ENCODE data around the gene MYO9A. TPM values are rescaled to one million over a fixed set of nuclear protein-coding genes. Genes with fewer than 3 reads are reported as not detected.
"Not testable (repeated sequence)": the region's sequence is repeated elsewhere in the genome, so short reads cannot be mapped to it uniquely, and the experiment has no call there.

MYO9A gene
- total RNA-seq, 1 experiment from 2014 or later = 21.4 TPM

DNA sequence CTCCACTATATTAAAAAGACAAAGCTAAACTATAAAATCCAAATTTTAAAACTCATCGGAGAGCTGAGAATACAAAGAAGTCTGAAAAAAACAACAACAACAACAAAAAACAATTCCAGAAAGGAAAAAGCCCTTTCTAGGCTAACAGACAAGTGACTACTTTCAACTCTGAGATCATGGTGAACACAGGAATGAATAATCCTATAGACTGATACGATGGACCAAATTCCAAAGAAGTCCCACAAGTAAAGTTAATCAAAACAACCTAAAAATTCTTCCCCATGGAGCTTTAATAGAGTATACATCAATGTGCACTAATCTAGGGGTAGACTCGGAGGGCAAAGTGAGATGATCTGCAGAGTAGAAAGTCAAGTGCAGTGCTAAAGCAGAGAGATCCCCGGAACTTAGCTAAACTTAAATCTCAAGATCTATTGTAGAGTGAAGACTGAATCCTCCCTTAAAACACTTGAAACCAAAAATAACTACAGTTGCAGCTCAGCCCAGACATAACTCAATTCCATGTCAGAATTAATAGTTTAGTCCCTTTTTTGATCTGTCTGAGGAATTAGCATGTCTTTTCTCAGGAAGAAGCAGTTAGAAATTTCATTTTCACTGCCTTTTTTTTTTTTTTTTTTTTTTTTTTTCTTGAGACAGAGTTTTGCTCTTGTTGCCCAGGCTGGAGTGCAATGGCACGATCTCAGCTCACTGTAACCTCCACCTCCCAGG lies 43.5 kb downstream of the MYO9A start:
- H3K9me3 ChIP-seq (ENCODE audit: control insufficient read depth, low read depth, low read length) = no peaks in the 10 kb centered on the region
- Mint-ChIP-seq H3K27ac (no peak overlapping the region), H3K27me3 (ENCODE audit: low read depth) (no peaks in the 10 kb centered on the region), H3K4me3 (no peak overlapping the region), H3K9me3 (no peaks in the 10 kb centered on the region), H3K4me1 (no peaks in the 10 kb centered on the region), H3K36me3 (ENCODE audit: insufficient read depth in 1 of 3, low read depth in 3 of 3) (no peaks in the 10 kb centered on the region)
- H2BK20ac ChIP-seq (ENCODE audit: low read depth, low read length, poor library complexity, severe bottlenecking) = no peak overlapping the region
- H2BK15ac ChIP-seq (ENCODE audit: low read depth, low read length) = no peak overlapping the region
- H3K56ac ChIP-seq (ENCODE audit: insufficient read length, low read depth, low read length) = no peak overlapping the region
- H2BK5ac ChIP-seq (ENCODE audit: insufficient read length, low read length) = no peak overlapping the region
- no peak overlapping the region for H4K91ac ChIP-seq (ENCODE audit: insufficient read length, low read depth, low read length)
- no peak overlapping the region for H3K4ac ChIP-seq (ENCODE audit: low read depth, low read length)
- no peaks in the 10 kb centered on the region for H3K79me1 ChIP-seq (ENCODE audit: insufficient read depth, low read depth, low read length, poor library complexity, severe bottlenecking)
- no peaks in the 10 kb centered on the region for H4K20me1 ChIP-seq (ENCODE audit: control insufficient read depth, insufficient read depth, insufficient read length)
- H4K5ac ChIP-seq (ENCODE audit: insufficient read length, low read depth, low read length) = no peak overlapping the region
- DNase-seq = no peak
- H2BK12ac ChIP-seq (ENCODE audit: insufficient read length, low read depth, low read length) = no peak overlapping the region
- H3K23ac ChIP-seq (ENCODE audit: insufficient read length, low read depth, low read length) = no peak overlapping the region
- no peaks in the 10 kb centered on the region for H3K4me1 ChIP-seq (ENCODE audit: insufficient read depth, low read length)
- H4K8ac ChIP-seq (replicated peaks; ENCODE audit: insufficient read length, low read depth, low read length) = no peak overlapping the region
- H2BK120ac ChIP-seq (ENCODE audit: low read depth, low read length, poor library complexity, severe bottlenecking) = no peak overlapping the region
- H2AK5ac ChIP-seq (ENCODE audit: insufficient read length, low read length) = no peak overlapping the region
- H3K9ac ChIP-seq (ENCODE audit: extremely low read depth, insufficient read length, low read length) = no peak overlapping the region
- H3K79me2 ChIP-seq (ENCODE audit: insufficient read depth, low read length) = no peaks in the 10 kb centered on the region
- H3K23me2 ChIP-seq (ENCODE audit: insufficient read length, low read depth, low read length, poor library complexity, severe bottlenecking) = no peaks in the 10 kb centered on the region
- no peak overlapping the region for H2AFZ ChIP-seq (ENCODE audit: low read length)
- H3T11ph ChIP-seq (ENCODE audit: low read length) = no peak overlapping the region
- TF ChIP-seq, protein P1, sequence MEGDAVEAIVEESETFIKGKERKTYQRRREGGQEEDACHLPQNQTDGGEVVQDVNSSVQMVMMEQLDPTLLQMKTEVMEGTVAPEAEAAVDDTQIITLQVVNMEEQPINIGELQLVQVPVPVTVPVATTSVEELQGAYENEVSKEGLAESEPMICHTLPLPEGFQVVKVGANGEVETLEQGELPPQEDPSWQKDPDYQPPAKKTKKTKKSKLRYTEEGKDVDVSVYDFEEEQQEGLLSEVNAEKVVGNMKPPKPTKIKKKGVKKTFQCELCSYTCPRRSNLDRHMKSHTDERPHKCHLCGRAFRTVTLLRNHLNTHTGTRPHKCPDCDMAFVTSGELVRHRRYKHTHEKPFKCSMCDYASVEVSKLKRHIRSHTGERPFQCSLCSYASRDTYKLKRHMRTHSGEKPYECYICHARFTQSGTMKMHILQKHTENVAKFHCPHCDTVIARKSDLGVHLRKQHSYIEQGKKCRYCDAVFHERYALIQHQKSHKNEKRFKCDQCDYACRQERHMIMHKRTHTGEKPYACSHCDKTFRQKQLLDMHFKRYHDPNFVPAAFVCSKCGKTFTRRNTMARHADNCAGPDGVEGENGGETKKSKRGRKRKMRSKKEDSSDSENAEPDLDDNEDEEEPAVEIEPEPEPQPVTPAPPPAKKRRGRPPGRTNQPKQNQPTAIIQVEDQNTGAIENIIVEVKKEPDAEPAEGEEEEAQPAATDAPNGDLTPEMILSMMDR (conservative IDR thresholded peaks at IDR 0.05) = no peak
- no peak overlapping the region for H3K4me2 ChIP-seq (ENCODE audit: insufficient read depth, insufficient read length, low read length)
- no peak overlapping the region for H3K27ac ChIP-seq (ENCODE audit: insufficient read length, low read depth, low read length)
- no CpG with 5 or more reads among the region's 5 CpGs for whole genome bisulfite sequencing (ENCODE audit: extremely low coverage, insufficient read length, low lambda C conversion rate)
- no peak overlapping the region for H3K14ac ChIP-seq (ENCODE audit: insufficient read depth, low read length)
- H3K27me3 ChIP-seq (ENCODE audit: insufficient read depth, low read length) = no peaks in the 10 kb centered on the region
- no peak overlapping the region for H3K18ac ChIP-seq (ENCODE audit: insufficient read length, low read depth, low read length)

GRCh38 chr15:72071448-72071825 lies 46.5 kb downstream of the MYO9A start:
- H3K27ac Mint-ChIP-seq; H2BK120ac ChIP-seq (ENCODE audit: low read depth, low read length, poor library complexity, severe bottlenecking); H3K79me2 ChIP-seq (ENCODE audit: insufficient read depth, low read length): not testable (repeated sequence)

More at GRCh38 chr15:72071448-72071825, 46.5 kb downstream of the MYO9A start:
- not testable (repeated sequence) for H3K27me3 Mint-ChIP-seq (ENCODE audit: low read depth); H3K9ac ChIP-seq (ENCODE audit: extremely low read depth, insufficient read length, low read length); H3K79me1 ChIP-seq (ENCODE audit: insufficient read depth, low read depth, low read length, poor library complexity, severe bottlenecking); H4K20me1 ChIP-seq (ENCODE audit: control insufficient read depth, insufficient read depth, insufficient read length); H3K27ac ChIP-seq (ENCODE audit: insufficient read length, low read depth, low read length); H3K36me3 Mint-ChIP-seq (ENCODE audit: insufficient read depth in 1 of 3, low read depth in 3 of 3); H3K4me3 Mint-ChIP-seq; H2BK20ac ChIP-seq (ENCODE audit: low read depth, low read length, poor library complexity, severe bottlenecking); H3K23ac ChIP-seq (ENCODE audit: insufficient read length, low read depth, low read length); H2AK5ac ChIP-seq (ENCODE audit: insufficient read length, low read length); H3K18ac ChIP-seq (ENCODE audit: insufficient read length, low read depth, low read length); H3K4ac ChIP-seq (ENCODE audit: low read depth, low read length); H3K27me3 ChIP-seq (ENCODE audit: insufficient read depth, low read length); DNase-seq; H4K5ac ChIP-seq (ENCODE audit: insufficient read length, low read depth, low read length); H4K8ac ChIP-seq (replicated peaks; ENCODE audit: insufficient read length, low read depth, low read length); H3K4me2 ChIP-seq (ENCODE audit: insufficient read depth, insufficient read length, low read length); H3K14ac ChIP-seq (ENCODE audit: insufficient read depth, low read length); H3K56ac ChIP-seq (ENCODE audit: insufficient read length, low read depth, low read length); H2AFZ ChIP-seq (ENCODE audit: low read length); H2BK15ac ChIP-seq (ENCODE audit: low read depth, low read length); H3K4me1 Mint-ChIP-seq; H2BK5ac ChIP-seq (ENCODE audit: insufficient read length, low read length); H3T11ph ChIP-seq (ENCODE audit: low read length); H3K9me3 Mint-ChIP-seq; H2BK12ac ChIP-seq (ENCODE audit: insufficient read length, low read depth, low read length); H3K9me3 ChIP-seq (ENCODE audit: control insufficient read depth, low read depth, low read length); H3K23me2 ChIP-seq (ENCODE audit: insufficient read length, low read depth, low read length, poor library complexity, severe bottlenecking); H4K91ac ChIP-seq (ENCODE audit: insufficient read length, low read depth, low read length); H3K4me1 ChIP-seq (ENCODE audit: insufficient read depth, low read length)
- WGBS (ENCODE audit: extremely low coverage, insufficient read length, low lambda C conversion rate) = no CpG with 5 or more reads among the region's 8 CpGs
